ENCODE results near the gene SHB.

SHB gene

DNA sequence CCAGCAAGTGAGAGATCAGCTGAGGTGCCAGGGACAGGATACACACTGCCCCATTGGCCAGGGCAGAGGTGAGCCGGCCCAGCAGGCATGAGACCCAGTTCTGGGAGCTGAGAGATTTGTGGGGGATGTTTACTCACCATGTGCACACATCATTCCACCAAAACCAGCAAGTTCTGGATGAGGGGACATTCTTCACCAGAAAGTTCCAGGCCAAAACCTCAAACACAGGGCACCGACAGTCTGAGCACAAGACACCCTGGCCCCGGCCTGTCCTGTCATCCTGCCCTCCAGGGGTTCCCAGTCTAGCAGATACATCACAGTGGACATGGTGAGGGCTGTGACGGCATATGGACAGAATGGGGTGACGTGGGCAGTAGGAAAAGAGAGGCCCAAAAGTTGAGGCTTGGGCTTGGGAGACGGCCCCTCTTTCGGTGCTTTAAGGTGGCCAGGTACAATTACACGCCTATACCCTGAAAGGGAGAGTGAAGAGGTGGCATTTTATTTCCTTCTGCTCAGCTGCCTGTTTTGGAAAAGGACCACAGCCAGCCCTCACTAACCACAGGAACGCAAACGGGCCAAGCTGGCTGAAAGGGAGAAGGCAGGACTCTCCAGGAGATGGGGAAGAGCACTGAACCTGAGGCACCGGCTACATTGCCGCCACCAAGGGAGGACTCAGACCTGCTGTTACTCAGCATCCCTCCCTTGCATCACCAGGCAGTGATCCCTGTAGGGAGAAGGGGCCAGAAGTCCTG, 64.0 kb downstream of the SHB start:
- no peaks in the 10 kb centered on the region for H3K36me3 ChIP-seq (ENCODE audit: control insufficient read depth, insufficient read depth, low read length)
- H3K27ac ChIP-seq: no peak overlapping the region
- H3K9me3 ChIP-seq (ENCODE audit: control insufficient read depth, low read length): no peaks in the 10 kb centered on the region
- no peak overlapping the region for H3K9ac ChIP-seq
- H3K79me2 ChIP-seq: peaks cover 13% of the 10 kb centered on the region
- H3K4me2 ChIP-seq (ENCODE audit: low read length): no peak overlapping the region
- H2AFZ ChIP-seq: no peak overlapping the region
- no peak overlapping the region for H3K4me3 ChIP-seq (ENCODE audit: low read depth, low read length)
- TF ChIP-seq, protein P1, sequence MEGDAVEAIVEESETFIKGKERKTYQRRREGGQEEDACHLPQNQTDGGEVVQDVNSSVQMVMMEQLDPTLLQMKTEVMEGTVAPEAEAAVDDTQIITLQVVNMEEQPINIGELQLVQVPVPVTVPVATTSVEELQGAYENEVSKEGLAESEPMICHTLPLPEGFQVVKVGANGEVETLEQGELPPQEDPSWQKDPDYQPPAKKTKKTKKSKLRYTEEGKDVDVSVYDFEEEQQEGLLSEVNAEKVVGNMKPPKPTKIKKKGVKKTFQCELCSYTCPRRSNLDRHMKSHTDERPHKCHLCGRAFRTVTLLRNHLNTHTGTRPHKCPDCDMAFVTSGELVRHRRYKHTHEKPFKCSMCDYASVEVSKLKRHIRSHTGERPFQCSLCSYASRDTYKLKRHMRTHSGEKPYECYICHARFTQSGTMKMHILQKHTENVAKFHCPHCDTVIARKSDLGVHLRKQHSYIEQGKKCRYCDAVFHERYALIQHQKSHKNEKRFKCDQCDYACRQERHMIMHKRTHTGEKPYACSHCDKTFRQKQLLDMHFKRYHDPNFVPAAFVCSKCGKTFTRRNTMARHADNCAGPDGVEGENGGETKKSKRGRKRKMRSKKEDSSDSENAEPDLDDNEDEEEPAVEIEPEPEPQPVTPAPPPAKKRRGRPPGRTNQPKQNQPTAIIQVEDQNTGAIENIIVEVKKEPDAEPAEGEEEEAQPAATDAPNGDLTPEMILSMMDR (IDR thresholded peaks at IDR 0.05): no peak
- H3K4me1 ChIP-seq: no peaks in the 10 kb centered on the region
- no peaks in the 10 kb centered on the region for H3K27me3 ChIP-seq (ENCODE audit: control insufficient read depth, insufficient read depth, low read length)

DNA sequence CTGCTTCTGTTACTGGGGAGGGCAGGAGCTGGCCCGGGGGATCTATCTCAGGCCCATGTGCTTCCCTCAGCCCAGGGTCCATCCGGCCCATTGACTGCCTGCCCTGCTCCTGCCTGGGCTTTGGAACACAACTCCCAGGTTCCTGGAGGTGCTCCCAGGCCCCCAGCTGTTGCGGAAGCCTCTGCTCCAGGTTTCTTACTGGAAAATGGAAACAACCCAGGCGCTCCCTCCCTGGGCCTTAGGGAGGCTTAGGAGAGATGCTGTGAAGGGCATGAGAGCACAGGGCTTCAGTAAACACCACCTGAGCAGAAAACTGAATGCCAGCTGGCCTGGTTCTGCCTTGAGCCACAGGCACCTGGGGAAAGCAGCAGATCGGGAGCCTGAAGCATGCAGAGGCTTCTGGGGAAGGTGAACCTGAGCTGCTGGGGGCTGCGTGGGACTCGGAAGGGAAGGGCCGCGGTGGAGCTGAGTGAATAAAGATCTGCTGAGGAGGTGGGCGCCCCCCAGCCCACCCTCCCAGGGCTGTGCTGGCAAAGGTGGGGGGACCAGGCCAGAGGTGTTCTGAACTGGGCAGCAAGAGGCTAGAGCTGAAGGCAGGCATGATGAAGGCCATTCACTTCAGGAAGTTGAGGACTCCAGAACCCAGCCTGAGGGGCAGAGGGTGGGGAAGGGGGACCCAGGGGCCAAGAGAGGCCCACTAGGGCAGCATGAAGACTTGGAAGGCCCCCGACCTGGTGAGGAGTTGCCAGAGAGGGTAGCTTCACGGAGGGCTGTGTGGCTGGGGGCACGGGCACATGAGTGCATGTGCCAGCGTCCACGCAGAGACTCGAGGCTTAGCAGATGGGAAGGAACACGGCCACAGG, 64.8 kb downstream of the SHB start:
- Histone ChIP-seq H3K27ac (no peak overlapping the region), H3K27me3 (ENCODE audit: control insufficient read depth, insufficient read depth, low read length) (no peaks in the 10 kb centered on the region), H3K9me3 (ENCODE audit: control insufficient read depth, low read length) (no peaks in the 10 kb centered on the region), H3K79me2 (peaks cover 12% of the 10 kb centered on the region), H3K4me1 (no peaks in the 10 kb centered on the region), H3K9ac (no peak overlapping the region), H3K4me3 (ENCODE audit: low read depth, low read length) (no peak overlapping the region), H2AFZ (no peak overlapping the region), H3K4me2 (ENCODE audit: low read length) (no peak overlapping the region), H3K36me3 (ENCODE audit: control insufficient read depth, insufficient read depth, low read length) (no peaks in the 10 kb centered on the region)
- TF ChIP-seq, protein P1 (IDR thresholded peaks at IDR 0.05): no peak

DNA sequence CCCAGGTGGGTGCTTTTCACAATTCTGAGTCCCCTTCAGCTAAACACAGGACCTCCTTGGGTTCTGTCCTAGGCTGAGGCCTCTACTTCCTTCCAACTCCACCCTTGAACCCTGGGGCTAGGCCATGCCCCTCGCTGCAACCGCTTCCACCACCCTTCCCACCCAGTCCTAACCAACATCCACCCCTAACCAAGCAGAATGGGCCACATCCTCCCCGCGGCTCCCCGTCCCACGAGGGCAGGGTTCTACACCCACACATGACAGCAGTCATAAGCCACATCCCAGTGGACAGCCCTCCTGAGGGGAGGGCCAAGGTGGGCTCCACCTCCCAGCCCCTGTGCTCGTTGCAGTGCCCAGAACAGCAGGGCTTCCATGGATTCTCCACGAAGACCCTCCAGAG, 65.8 kb downstream of the SHB start:
- Histone ChIP-seq H3K27me3 (ENCODE audit: control insufficient read depth, insufficient read depth, low read length) (no peaks in the 10 kb centered on the region), H3K4me1 (no peaks in the 10 kb centered on the region), H3K9ac (no peak overlapping the region), H3K36me3 (ENCODE audit: control insufficient read depth, insufficient read depth, low read length) (no peaks in the 10 kb centered on the region), H3K4me2 (ENCODE audit: low read length) (no peak overlapping the region), H3K27ac (no peak overlapping the region), H2AFZ (no peak overlapping the region), H3K79me2 (peaks cover 10% of the 10 kb centered on the region), H3K4me3 (ENCODE audit: low read depth, low read length) (no peak overlapping the region), H3K9me3 (ENCODE audit: control insufficient read depth, low read length) (no peaks in the 10 kb centered on the region)
- TF ChIP-seq, protein P1 (IDR thresholded peaks at IDR 0.05): no peak

DNA sequence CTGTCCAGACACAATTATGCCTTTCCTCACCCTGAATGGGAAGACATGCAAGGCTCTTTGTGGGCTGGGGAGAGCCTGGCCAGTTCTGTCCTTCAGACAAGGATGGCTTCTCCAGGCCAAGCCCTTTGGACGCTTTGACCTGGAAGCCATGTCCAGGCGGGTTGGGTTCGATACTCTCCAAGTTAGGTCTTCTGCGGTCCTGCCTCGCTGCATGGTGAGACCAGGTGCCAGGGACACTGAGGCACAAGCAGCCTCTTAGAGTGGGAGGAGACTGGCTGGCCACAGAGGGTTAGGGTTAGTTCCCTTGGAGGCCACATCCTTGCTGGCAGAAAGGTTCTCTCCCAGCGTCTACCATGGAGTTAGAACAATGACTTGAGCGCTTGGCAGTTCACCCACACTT, 67.6 kb downstream of the SHB start:
- no peak overlapping the region for H3K27ac ChIP-seq
- no peaks in the 10 kb centered on the region for H3K4me1 ChIP-seq

More for the DNA sequence above, 67.6 kb downstream of the SHB start:
- Histone ChIP-seq H3K79me2 (peaks cover 4% of the 10 kb centered on the region), H3K4me2 (ENCODE audit: low read length) (no peak overlapping the region), H3K27me3 (ENCODE audit: control insufficient read depth, insufficient read depth, low read length) (no peaks in the 10 kb centered on the region), H3K4me3 (ENCODE audit: low read depth, low read length) (no peak overlapping the region), H3K36me3 (ENCODE audit: control insufficient read depth, insufficient read depth, low read length) (no peaks in the 10 kb centered on the region), H3K9ac (no peak overlapping the region), H3K9me3 (ENCODE audit: control insufficient read depth, low read length) (no peaks in the 10 kb centered on the region), H2AFZ (no peak overlapping the region)
- TF ChIP-seq, protein P1 (IDR thresholded peaks at IDR 0.05): no peak

All from parathyroid adenoma (tissue), 2 donors.